8988T (cell line): Measurements from ENCODE around the gene CHST11.

ENCODE experiments used
- DNase-seq: peaks from one replicate; pipeline ENCODE4 v3.0.0; 2011

The CHST11 gene

DNA sequence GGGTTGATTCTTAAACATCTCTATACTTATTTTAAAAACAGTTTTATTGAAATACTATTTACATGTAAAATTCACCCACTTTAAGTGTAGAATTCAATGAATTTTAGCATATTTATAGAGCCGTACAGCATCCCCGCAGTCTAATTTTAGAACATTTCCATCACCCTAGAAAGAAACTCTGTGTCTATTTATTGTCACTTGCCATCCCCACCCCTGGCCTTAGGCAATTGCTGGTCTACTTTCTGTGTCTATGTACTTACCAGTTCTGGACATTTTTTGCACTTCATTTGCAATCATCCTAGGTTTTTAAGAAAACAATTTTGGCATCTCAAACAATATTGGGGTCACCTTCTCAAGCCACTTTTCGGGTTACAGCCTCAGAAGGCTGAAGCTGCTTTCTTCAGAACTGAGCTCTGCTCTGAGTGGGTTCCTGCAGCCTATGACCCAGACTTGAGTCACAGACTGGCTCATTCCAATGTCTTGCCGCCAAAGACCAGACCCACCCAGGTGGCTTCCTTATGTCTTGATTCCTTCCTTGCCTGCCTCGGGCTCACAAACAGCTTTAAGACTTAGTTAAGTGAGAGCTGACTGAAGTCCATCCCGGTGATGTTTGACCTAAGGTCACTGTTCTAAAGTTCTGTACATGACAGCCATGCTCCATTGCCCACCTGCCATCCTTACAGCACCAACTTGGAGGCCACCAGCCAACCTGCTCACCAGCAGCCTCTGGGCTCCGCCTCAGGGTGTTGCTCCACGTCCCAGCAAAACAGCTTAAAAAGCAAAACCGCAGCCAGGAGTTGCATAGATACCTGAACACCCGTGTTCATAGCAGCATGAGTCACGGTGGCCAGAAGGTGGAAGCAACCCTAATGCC, 131.5 kb downstream of the CHST11 start:
- no peak for DNase-seq

DNA sequence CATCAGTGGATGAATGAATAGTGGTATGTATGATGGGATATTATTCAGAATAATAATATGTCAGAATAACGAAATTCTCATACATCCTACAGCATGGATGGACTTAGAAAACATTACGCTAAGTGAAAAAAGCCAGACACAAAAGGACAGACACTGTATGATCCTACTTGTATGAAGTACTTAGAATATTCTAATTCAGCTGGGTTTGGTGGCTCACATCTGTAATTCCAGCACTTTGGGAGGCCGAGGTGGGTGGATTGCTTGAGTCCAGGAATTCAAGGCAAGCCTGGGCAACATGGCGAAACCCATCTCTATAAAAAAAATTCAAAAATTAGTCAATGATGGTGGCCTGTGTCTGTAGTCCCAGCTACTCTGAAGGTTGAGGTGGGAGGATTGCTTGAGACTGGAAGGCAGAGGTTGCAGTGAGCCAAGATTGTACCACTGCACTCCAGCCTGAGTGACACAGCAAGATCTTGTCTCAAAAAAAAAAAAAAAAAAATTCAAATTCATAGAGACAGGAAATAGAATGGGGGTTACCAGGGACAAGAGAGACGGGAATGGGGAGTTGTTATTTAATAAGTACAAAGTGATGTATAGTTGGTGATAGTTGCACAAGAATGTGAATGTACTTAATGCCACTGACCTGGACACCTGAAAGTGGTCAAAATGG, 132.3 kb downstream of the CHST11 start:
- no peak for DNase-seq

DNA sequence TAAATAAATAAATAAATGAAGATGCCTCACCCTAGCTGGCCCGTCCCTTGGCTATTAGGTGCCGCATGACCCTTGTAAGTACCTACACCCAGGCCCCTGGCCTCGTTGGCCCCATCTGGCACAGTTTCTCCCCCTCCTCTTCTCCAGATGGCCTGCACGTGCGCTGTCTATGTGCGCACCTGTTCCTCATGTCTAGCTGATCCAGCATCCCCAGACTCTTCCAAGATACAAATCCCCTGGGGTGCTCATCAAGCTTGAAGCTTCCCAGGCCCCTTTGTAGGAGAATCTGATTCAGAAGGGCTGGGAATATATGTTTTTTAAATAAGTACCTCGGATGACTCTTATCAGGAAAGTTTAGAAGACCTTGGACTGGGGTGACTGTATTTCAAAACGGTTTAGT, 133.3 kb downstream of the CHST11 start:
- DNase-seq = no peak

DNA sequence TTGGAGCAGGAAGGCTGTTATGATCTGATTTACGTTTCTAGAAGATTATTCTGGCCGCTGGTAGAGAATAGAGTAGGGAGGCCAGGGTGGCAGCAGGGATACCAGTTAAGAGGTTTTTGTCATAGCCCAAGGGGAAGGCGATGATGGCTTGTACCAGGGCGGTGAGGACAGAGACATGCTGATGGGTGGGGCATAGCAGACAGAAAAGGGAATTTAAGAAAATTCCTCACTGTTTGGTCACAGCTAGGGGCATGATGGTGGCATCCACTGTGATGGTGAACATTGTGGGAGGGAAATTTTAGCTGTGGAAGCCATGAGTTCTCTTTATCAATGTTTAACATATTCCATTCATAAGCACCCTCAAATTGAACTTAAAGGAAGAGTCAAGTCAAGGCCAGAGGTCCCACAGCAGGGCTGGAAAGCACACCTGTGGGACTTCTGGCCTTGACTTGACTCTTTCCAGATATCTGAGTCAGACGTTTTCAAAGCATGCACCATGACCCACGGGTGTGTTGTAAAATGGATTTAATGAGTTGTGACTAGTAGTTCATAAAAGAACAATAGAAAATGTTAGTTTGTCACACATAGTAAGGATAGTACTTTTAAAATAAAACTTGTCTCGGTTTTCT, 134.6 kb downstream of the CHST11 start:
- DNase-seq = no peak

DNA sequence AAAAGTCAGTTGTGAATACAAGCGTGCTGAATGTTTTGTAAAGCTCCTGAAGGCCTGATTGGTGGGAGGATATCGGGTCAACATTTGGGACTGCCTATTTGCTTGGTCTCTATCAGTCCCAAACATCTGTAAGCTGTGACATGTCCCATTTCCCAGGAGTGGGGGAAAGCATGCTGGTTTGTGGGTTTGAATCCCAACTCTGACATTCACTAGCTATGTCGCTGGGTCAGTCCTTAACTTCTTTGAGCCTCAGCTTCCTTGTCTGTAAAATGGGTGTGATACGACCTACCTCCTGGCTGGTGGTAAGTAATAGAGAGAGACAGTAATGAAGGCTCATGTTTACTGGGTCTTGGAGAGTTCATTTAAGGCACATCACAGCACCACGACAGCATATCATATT, 136.7 kb downstream of the CHST11 start:
- DNase-seq = no peak

DNA sequence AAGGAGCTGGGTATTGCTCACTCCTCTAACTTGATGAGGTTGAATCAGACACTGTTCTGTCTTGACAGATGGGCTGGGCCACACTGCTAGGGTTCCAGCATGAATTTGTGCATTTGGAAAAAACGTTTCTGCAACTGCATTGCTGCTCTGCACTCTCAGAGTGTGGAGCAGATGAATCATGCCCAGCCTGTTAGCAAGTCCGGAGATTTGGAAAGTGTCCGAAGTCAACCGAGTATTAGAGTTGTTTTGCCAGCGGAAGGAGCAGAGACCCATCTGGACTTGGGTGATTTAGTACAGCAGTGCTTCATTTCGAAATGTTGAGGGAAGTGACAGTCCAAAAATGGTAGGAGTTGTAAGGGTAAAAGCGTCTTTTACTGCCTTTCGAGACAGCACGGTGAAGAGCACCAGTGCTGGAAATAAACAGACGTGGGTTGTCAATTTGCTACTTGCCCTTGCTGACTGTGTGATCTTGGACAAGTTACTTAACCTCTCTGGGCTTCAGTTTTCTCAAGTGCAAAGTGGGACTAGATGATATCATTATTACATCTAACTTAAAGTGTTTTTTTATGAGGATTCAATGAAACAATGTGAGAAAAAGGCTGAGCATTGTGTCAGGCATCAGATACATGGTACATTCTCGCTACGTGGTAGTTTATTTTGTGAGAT, 139.5 kb downstream of the CHST11 start:
- DNase-seq = no peak

DNA sequence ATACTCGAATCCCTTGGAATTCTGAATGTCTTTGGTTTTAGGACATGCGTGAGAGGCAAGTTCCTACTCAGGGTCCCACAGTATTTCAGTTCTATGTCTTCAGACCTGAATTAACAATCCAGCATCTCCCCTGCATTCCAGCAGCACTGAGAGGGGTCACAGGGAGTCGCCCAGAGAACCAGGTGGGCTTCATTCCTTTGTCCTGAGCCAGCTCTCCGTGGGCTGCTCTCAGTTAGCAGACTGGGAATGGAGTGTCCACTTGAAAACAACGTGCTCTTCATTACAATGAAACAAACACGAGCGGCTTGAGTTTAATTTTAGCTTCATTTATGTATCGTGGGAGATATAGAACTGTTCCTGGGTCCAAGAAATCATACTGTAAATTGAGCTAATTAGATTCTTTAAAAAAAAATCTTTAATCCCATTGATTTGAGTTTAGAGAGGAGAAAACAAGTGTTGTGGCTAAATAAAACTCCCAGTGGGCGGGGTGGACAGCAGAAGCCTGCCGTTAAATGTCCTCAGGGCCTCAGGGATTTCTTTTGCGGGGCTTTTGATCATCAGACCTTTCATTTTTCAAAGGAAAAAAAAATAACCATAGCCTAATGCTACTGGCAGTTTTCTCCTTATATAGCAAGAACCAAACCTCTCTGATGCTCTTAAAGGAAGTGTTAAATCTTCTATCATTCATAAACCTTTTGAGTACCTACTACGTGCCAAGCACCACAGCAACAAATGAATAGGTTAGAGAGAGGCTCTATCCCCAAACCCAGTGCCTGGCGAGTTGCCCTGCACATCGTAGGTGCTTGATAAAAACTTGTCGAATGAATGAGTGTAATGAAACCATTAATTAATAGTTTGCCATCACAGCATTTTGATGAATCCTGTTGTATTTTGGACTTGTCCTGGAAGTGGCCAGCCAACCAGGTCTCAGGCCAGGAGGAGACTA, 140.4 kb downstream of the CHST11 start:
- DNase-seq = no peak

DNA sequence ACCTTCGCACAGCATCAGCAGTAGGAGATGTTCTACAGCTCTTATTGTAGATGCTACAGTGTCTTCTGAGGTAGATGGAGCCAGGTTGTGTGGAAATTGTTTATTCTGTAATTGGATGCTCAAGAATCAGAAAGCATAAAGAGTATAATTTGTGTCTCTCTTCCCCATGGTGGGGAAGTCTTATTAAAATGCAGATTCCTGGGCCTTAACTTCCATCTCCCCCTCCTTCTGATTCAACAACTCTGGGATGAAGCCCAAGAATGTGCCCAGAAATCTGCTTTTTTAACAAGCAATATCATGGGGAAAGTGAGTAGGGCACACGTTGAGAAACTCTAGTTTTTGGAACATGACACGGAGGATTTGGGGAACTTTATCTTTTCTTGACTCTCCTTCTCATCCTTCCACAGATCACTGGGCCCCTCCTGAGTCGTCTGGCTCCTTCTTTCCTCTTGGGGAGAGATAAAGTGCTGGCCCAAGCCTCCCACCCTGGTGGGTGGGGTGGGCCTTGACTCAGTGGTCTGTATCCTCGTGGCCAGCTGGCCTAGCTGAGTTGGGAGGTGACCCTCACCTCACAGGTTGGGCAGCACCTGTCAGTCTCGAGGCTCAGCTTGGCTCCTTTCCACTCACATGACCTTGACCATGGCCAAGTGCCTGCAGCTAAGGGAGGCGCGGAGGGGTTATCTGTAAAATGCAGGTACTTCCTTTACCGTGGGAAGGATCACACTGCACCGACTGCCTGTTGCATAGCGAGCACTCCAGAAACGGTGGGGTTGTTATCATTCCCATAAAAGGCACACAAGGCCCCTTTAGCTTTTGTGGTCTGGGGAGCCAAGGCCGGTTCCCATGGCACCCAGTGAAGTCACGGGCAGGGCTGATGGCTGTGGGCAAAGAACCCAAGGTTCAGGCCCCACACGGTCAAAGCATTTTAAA, 141.9 kb downstream of the CHST11 start:
- no peak for DNase-seq

DNA sequence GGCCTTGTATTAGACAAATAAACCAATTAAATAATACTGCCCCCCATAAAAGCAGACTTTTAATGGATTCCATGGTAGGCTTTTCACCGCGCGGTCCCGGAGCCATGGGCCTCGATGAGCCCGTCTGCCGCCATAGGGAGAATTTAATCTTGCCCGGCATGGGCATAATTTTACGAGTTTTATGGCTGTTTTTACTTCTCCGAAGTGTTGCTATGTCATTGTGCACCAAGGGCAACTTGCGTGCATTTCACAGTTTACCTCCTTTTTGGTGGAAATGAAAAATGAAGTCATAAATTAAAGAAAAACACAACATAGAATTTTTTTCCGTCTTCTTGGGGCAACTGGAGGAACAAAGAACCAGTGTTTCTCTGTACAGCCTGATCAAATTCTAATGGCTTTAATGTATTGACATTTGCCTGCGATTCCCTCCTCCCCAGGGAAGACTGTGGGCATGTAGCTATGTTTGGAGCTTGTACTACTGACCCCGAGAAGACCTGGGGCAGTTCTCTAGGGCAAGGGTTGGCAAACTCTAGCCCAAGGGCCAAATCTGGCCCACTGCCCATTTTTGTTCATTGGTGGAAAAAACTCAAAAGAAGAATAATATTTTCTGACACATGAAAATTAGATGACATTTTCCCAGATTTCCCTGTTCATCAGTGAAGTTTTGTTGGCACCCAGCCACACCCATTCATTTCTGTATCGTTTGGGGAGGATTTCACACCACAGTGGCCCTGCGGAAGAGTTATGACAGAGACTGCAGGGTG, 142.7 kb downstream of the CHST11 start:
- no peak for DNase-seq

DNA sequence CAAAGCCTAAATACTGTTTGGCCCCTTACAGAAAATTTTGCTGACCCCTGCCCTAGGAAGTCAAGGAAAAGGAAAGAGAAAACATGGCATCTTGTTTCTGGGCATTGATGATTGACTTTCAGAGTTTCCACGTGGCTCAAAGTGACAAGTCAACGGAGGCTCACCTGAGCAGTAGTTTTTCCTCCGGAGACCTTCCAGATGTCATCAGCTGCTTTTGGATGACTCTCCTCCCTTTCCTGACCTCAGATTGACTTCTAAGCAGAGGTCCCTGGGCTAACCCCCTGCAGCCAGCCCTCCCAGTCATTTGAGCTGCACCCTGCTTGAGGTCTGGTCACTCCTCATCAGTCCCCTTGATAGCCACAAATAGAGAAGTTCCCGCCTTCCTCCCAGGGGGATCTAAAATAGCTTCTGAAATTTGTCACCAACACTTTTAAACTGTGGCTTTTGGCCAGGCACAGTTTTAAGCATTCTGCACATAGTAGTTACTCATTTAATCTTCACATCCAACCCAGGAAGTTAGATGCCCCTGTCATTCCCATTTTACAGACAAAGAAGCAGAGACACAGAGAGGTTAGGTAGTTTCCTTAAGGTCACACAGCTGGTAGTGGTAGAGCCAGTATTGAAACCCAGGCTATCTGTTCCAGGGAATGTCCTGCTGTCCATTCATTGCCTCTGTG, 143.4 kb downstream of the CHST11 start:
- no peak for DNase-seq

DNA sequence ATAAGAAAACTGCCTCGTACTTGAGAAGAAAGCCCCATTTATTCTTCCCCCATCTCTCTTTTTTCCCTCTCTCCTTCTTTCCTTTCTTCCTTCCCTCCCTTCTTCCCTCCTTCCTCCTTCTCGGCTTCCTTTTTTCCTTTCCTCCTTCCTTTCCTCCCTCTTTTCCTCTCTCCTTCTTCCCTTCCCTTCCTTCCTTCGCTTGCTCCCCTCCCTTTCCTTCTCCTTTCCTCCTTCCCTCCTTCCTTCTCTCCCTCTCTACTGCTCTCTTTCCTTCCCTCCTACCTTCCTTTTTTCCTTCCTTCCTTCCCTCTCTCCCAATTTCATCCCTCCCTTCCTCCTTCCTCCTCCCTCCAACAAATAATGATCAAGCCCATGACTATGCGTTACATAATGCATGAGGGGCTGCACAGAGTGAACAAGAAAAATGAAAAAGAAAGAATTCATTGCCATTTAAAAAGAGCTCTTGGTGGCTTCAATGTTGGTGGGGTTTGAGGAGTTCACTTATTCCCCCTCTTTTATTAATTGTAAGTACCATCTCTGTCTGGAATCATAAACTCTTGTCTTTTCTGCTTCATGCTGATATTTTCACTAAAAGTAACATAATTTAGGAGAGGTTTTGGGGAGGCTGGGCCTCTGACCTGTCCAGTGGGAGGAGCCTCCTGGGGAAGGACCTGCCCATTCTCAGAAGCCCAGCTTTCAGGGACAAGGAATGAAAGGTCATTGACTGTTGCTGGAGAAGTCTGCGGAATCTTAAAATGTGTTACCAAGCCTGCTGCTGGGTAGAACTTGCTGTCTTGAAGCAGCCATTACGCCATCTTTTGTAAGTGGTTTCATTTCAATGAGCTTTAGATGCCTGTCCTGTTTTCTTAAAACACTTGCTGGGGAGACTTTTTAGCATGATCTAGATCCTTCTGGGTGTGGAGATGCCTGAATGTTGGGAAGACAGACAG, 144.3 kb downstream of the CHST11 start:
- no peak for DNase-seq

DNA sequence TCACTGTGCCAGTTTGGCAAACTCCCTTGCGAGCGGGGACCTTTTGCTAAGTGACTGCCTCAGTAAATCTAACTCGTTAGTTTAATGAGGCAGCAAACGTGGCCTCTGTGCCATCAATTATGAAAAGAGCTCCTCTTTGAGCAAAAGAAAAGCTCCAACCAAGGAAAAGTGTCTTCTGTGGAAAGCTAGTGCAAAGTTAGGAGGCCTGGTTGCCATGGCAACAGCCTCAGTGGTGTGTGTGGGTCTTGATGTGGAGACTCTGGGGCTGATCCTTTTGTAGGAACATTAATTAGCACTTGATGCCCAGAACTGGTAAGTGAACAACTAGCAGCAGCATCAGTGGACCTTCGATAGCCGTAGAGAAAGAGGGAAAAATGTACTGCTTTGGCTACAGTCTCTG, 145.7 kb downstream of the CHST11 start:
- DNase-seq = no peak

DNA sequence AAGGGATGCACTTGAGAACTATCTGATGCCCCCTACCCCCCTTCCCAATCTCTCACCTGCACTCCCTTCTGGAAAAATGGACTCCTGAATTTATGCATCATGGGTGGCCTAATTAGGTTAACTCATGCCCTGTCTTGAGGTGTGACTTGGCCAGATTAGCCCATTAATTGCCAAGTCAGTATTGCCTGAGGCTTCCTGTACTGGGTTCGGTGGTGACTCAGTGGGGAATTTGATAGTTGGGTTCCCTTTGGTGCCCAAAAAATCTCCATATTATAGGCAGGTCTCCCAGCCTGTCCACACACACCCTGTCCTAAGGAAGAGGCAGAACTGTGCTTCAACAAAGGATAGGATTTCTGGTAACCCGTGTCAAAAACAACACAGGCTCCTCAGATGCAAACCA, 146.1 kb downstream of the CHST11 start:
- no peak for DNase-seq

DNA sequence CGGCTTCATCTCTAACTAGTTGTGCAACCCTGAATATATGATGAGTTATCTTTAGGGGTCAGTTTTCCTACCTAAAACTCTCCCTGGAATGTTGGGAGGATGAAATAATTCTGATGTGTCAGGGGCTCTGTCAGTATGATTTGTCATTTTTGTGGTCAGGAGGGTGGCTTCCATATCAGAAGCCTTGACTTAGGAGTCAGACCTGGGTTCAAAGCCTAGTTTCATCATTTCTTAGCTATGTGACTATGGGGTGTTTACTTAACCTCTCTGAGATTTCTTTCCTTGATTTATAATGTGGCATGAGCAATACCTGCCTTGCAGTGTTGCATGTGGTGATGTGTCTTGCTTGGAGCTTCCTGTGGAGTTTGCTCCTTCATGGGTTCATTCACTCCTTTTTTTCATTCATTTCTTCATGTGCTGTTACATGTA, 146.8 kb downstream of the CHST11 start:
- no peak for DNase-seq

DNA sequence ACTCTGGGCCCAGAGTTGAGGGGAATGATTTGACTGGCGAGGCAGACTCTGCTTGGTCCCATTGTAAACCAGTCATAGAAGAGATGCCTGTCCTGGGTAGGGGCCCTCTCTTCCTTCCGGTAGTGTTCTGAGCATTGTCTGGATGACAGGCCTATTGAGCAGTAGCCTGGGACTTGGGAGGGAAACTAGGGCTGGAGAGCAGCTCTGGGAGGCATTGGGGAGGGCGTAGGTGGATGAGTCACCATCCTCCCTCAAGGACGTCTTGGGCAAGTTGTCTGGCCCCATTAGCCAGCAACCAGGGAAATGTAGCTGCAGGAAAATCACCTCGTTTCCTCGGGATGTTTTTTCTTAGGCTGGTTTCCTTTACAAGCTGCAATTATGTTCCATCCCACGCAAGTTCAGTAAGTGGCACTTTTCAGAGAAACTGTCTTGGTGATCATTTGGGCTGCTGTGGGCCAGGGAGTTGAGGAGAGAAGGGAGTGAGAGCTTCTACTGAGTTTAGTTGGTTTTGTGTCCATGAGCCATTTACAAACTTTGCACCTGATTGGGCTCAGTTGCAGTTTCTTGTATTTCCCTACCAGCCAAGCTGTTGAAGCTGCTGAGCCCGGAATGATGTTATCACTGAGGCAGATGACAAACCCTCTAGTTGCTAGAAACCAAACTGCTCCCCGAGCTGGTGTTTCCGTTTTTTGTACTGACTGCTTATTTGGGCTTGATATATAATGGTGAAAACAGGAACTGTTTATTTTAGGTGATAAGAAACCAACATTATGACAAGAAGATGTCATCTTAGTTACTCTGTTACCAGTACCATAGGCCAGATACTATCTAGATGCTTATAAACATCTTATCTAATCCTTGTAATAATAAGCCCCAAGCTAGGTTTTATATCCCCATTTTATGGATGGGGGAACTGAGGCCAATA, 147.6 kb downstream of the CHST11 start:
- DNase-seq = peak; percentile 52

DNA sequence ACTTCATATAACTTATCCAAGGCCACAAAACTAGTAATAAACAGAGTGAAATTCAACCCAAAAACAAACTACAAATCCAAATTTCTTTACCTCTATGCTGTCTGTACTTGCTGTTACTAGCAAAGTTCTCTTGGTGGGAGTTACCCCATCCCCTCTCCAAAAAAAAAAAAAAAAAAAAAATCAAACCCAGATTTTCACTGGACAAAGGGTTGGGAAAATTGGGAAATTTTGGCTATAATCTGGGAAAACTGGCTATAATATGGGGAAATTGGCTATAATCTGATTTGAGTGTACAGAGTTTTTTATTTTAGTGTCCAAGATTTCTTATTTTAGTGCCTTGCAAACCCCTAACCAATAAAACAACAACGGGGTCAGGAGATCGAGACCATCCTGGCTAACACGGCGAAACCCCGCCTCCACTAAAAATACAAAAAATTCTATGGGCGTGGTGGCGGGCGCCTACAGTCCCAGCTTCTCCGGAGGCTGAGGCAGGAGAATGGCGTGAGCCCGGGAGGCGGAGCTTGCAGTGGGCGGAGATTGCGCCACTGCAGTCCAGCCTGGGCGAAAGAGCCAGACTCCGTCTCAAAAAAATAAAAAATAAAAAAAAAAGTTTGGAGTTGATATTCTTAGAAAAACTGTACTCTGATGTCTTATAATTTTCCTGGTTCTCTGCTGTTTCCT, 148.4 kb downstream of the CHST11 start:
- no peak for DNase-seq

DNA sequence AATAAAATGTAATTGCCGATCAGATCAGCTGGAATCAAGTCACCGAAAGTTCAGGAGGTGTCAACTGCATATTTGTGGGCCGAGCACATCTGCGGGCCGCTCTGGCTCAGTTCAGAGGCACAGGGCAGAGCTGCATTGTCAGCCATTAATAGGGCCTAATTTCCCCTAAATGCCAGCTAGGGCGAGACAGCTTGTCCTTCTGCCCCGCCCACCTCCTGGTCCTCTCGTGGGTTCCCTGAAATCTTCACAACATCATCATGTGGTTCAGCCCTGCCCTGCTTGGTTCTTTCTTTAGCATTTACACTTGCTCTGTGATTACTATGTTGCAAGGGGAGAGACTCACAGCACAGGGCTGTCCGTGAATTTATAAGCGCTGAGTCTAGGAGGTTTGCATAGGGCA, 148.9 kb downstream of the CHST11 start:
- no peak for DNase-seq
